ENCODE data around the gene HNRNPD.
A peak's percentile ranks its signal among the peaks of the same experiment; 100 is the strongest.
"Not testable (repeated sequence)": the region's sequence is repeated elsewhere in the genome, so short reads cannot be mapped to it uniquely, and the experiment has no call there.

HNRNPD gene

DNA sequence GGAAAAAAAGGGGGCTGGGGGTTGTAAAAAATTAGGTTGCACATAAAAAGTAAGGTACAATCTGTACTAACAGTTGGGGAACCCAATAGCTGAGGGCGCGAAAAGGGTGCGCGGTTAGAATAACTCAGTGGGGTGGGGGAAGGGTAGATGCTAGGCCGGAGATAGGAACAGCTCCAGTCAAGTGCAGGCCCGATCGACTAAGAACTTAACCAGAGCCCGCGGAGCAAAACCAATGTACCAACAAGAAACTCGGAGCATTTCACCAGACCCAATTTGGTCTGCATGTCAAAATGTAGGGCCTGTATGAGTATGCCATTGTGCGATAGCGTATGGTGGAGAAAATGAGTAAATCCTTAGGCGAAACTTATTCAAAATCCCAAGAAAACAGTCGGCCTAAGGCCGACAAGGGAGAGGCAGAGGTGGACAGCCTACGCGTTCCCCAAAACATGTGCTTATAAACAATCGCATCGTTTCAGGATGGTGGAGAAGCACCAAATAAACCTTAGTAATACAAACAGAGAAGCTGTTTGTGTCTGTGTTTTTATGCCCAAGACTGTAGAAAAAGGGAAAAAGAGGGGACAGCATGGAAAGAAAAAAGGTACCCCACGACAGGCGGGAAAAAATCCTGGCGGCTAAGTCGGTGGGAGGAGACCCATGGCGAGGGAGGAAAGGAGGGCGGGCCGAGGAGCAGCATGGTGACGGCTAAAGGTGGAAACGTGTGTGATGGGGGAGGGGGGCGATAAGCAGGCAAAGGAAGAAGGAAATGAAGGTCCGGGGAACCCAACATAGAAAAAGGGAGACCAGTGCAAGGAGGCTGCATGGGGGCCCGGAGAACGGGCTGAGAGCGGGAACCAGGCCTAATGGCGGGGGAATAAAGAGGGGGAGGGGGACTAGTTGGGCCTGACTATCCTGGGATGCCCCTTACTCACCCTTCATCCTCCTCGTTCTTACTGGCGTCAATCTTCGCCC, 990 bp downstream of the HNRNPD start:
- peak; percentile 60 for DNase-seq

DNA sequence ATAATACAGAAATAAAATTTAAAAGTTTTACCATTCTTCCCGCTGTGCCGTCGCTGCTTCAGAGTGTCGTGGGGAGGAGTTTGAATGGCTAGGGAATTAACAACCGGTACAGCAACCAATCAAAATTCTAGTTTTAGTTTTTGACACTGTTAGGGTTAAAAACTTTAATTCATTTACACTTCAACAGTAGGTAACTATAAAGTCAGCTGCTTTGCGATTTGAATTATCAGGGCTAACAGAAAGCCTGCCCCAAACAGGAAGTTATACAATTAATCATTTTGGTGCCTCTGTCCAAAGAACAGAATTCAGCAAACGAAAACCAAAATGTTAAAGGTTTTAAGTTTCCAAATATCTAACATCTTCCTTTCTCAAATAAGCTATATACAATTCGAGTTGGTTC, 2.3 kb downstream of the HNRNPD start:
- no peak for DNase-seq

- DNase-seq, result no peak
Measured at GRCh38 chr4:82367438-82368097, 6.2 kb downstream of the HNRNPD start.

DNA sequence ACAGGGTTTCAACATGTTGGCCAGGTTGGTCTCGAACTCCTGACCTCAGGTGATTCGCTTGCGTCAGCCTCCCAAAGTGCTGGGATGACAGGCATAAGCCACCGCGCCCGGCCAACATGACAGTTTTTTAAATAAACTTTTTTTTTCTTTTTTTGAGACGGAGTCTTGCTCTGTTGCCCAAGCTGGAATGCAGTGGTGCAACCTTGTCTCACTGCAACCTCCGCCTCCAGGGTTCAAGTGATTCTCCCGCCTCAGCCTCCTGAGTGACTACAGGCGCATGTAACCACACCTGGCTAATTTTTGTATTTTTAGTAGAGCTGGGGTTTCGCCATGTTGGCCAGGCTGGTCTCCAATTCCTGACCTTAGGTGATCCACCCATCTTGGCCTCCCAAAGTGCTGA, 7.4 kb downstream of the HNRNPD start:
- not testable (repeated sequence) for DNase-seq

DNA sequence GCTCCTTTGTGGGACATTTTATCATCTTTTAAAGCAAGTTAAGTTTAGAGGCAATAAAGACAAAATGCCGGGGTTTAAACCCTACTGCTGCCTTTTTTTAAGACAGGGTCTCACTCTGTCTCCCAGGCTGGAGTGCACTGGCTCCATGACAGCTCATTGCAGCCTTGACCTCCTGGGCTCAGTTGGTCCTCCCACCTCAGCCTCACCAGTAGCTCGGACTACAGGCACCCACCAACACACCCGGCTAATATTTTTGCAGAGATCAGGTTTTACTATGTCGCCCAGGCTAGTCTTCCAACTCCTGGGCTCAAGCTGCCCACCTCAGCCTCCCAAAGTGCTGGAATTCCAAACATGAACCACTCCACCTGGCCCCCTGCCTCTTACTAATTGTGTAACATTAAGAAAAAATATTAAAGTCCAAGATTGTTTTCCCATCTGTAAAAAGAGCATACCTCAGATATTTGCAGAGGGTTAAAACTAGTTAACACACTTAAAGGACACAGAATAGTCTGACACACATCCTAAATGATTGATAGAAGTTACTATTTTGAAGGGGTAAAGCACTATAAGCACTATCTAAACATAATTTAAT, 9.8 kb downstream of the HNRNPD start:
- no peak for DNase-seq

DNA sequence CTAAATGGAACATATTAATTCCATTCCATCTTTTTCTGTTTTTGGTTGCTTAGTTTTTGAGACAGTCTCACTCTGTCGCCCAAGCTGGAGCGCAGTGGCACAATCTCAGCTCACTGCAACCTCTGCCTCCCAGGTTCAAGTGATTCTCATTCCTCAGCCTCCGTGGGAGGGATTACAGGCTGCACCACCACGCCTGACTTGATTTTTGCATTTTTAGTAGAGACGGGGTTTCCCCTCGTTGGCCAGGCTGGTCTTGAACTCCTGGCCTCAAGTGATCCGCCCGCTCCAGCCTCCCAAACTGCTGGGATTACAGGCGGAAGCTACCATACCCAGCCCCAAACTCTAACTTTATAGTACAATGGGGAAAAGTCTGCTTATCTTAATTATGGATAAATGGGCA, 11.2 kb downstream of the HNRNPD start:
- no peak for DNase-seq

DNA sequence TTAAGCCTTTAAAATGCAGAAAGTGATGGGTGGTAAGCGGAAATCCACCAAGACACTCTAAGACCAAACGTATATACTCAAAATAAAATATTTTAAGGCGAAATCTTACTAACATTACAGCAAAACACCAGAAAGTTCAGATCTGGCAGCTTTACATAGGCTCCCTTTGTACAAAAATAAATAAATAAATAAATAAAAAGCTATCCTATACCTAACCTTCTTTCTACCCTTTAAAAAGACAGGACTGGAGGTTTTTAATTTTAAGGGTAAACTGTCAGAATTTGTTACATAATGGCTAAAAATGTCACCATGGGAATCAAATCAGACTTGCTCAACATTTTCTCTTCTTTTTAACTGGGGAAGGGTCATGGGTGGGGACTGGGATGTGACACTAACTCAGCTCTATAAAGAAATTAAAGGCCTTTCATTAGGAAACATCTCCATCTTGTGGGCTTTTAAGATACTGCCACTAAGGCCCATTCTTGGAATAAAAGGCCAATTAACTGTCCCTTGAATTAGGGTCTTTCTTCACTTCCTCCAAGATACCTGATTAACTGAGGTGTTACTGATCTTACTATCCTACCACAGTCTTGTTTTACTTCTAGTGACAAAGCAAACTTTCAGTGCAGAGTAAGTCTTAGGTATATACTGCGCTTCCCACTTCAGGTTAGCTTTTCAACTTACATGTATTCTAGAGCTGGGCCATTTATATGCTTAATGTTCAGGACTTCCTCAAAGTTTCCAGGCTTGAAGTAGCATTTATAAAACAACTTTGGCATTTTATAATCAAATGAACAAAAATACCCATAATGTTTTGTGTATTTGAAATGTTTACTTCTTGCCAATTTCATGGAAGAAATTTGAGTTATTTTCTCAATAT, 13.3 kb downstream of the HNRNPD start:
- no peak for DNase-seq

DNA sequence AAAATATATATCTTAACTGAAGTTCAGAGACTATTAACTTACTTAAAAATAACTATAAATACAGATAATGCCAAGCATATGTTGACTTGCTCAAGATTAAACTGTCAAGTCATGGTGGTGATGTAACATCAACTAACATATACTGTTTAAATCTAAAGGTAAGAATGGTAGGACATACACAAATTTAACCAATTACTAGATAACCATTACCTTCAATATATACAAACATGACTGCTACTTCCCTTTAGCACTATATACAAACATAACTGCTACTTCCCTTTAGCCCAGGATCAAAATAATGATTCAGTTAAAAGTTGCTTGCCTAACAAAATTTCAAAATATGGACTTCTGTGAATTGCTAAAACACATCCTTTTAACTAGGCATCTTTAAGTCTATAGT, 14.9 kb downstream of the HNRNPD start:
- DNase-seq, result no peak

DNA sequence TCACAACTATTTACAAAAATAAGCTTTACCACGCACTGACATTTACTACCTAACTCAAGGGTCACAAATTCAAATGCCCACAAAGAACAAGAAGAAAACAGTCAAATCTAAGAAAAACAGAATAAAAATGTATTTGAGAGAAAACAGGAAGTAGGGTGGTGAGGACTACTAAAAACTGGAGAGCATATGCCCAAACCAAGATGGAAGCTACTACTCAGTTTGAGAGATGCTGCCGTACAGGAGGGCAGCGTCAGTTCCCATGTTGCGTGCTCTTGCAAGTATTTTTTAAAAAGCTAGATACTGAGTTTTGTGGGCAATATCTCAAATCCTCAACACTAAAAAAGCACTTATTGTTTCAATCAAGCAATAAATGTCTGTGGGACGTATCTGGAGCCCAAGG, 16.2 kb downstream of the HNRNPD start:
- DNase-seq, result no peak

- no peak for DNase-seq
Measured at GRCh38 chr4:82354788-82355187, 19.0 kb downstream of the HNRNPD start.

DNA sequence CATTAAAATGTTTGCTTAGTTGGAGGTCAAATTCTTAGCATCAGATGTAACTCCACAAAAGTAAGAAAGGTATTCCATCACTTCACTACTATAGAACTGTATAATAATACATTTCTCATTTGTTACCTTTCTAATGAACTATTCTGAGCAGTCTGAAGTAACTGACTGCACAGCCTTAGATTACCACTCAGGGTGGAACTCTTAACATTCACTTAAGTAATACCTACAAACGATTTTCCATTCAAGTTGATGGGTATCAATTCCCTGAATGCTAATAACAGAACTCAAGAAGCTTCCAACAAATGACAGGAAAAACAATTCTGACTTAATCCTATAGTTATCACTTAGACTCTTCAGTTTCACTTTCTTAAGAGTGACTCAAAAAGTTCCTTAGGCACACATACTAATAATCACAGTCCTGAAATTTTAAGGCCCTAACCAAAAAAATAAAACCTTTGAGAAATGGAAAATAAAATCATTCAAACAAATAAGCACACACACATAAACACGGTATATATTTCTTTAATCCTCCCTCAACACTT, 20.9 kb downstream of the HNRNPD start:
- DNase-seq, result no peak

- DNase-seq, result no peak
Measured at GRCh38 chr4:82352118-82352824, 21.5 kb downstream of the HNRNPD start.

GRCh38 chr4:82346126-82346525, 27.7 kb downstream of the HNRNPD start:
- DNase-seq, result no peak

DNA sequence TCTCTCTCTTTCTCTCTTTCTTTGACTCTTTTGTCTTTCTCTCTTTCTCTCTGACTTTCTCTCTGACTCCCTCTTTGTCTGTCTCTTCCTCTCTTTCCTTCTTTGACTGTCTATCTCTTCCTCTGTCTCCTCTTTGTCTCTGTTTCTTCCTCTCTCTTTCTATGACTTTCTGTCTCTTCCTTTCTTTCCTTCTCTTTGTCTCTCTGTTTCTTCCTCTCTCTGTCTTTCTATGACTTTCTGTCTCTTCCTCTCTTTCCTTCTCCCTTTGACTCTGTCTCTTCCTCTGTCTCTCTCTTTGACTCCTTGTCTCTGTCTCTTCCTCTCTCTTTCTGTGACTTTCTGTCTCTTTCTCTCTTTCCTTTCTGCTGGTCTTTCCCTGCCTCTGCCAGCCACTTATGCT, 38.7 kb downstream of the HNRNPD start:
- no peak for DNase-seq

GRCh38 chr4:82333641-82334040, 40.1 kb downstream of the HNRNPD start:
- DNase-seq, result not testable (repeated sequence)

GRCh38 chr4:82331814-82332213, 42.0 kb downstream of the HNRNPD start:
- no peak for DNase-seq

DNA sequence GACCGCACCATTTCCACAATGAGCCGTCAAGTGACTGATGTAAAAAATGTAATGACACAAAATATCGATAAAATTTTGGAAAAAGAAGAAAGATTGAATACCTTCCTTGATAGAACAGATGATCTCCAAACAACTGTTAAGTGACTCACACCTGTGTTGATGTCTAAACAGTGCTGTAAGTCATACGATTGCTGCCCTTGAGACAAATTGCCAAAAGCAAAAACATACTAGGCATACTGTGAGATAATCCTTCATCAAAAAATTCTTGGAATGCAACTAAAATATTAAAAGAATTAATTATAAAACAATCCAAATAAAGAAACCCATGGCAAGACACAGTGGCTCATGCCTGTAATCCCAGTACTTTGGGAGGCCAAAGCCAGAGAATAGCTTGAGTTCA, 53.4 kb downstream of the HNRNPD start:
- DNase-seq, result no peak

DNA sequence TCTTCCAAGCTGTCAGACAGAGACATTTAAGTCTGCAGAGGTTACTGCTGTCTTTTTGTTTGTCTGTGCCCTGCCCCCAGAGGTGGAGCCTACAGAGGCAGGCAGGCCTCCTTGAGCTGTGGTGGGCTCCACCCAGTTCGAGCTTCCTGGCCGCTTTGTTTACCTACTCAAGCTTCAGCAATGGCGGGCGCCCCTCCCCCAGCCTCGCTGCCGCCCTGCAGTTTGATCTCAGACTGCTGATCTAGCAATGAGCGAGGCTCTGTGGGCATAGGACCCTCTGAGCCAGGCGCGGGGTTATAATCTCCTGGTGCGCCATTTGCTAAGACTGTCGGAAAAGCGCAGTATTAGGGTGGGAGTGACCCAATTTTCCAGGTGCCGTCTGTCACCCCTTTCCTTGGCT, 70.7 kb downstream of the HNRNPD start:
- DNase-seq, result not testable (repeated sequence)
